Neural progenitor cell (in vitro differentiated cells): Measurements from ENCODE around the gene MYO16. TPM values are rescaled to one million over a fixed set of nuclear protein-coding genes. Genes with fewer than 3 reads are reported as not detected.

ENCODE experiments used
- DNase-seq: peaks from one replicate; pipeline ENCODE4 v3.0.0-alpha.2; 2016; ENCODE audit warnings: low spot score
- H2AFZ ChIP-seq: fragments of 200-600 bp; sonication (generic); replicated peaks from 2 replicates; pipeline ENCODE4 v1.6.1; 2016; ENCODE audit warnings: antibody characterized with exemption
- H3F3A ChIP-seq: fragments of 200-600 bp; sonication (generic); 2 replicates; pipeline ENCODE4 v1.6.1; 2016; ENCODE audit warnings: antibody characterized with exemption, low read depth
- H3K27ac ChIP-seq: fragments of 200-600 bp; sonication (generic); 2 replicates; pipeline ENCODE4 v1.5.1; 2016; ENCODE audit warnings: mild to moderate bottlenecking
- H3K27me3 ChIP-seq: fragments of 200-600 bp; sonication (generic); 2 replicates; pipeline ENCODE4 v1.6.1; 2016; ENCODE audit warnings: mild to moderate bottlenecking, moderate library complexity
- H3K36me3 ChIP-seq: fragments of 200-600 bp; sonication (generic); 2 replicates; pipeline ENCODE4 v1.5.1; 2016
- H3K4me1 ChIP-seq: fragments of 200-600 bp; sonication (generic); 2 replicates; pipeline ENCODE4 v1.6.1; 2016; ENCODE audit warnings: mixed run types
- H3K4me2 ChIP-seq: fragments of 200-600 bp; sonication (generic); 2 replicates; pipeline ENCODE4 v1.6.1; 2016
- H3K4me3 ChIP-seq: fragments of 200-600 bp; sonication (generic); 2 replicates; pipeline ENCODE4 v1.5.1; 2016
- H3K79me2 ChIP-seq: fragments of 200-600 bp; sonication (generic); 2 replicates; pipeline ENCODE4 v1.6.1; 2016; ENCODE audit warnings: low read depth
- H3K9ac ChIP-seq: fragments of 200-600 bp; sonication (generic); 2 replicates; pipeline ENCODE4 v1.6.1; 2016
- H3K9me3 ChIP-seq: fragments of 200-600 bp; sonication (generic); 2 replicates; pipeline ENCODE4 v1.5.1; 2016; ENCODE audit warnings: low read depth
- H4K20me1 ChIP-seq: fragments of 200-600 bp; sonication (generic); 2 replicates; pipeline ENCODE4 v1.6.1; 2016; ENCODE audit warnings: low read depth
- H3K27ac Mint-ChIP-seq: 3 replicates; pipeline ENCODE4 v1.8.0; 2021; ENCODE audit warnings: mixed read lengths
- H3K27me3 Mint-ChIP-seq: 2 replicates; pipeline ENCODE4 v1.8.0; 2022; ENCODE audit warnings: low read depth, mild to moderate bottlenecking, inconsistent platforms, moderate library complexity, mixed read lengths; ENCODE audit not compliant: insufficient read depth
- H3K36me3 Mint-ChIP-seq: 3 replicates; pipeline ENCODE4 v1.8.0; 2021; ENCODE audit warnings: mixed read lengths
- H3K4me1 Mint-ChIP-seq: 3 replicates; pipeline ENCODE4 v1.8.0; 2021; ENCODE audit warnings: mixed read lengths
- H3K4me3 Mint-ChIP-seq: 3 replicates; pipeline ENCODE4 v1.8.0; 2021; ENCODE audit warnings: mild to moderate bottlenecking, moderate library complexity, mixed read lengths
- H3K9me3 Mint-ChIP-seq: 3 replicates; pipeline ENCODE4 v1.8.0; 2020; ENCODE audit warnings: mixed read lengths
- EZH2 ChIP-seq: fragments of 200-600 bp; sonication (generic); IDR thresholded peaks from 2 replicates; pipeline ENCODE4 v1.6.1; 2017; ENCODE audit warnings: antibody characterized with exemption, mild to moderate bottlenecking, moderate library complexity
- EZH2phosphoT487 ChIP-seq: fragments of 200-600 bp; sonication (generic); IDR thresholded peaks from 2 replicates; pipeline ENCODE4 v1.6.1; 2017; ENCODE audit warnings: antibody characterized with exemption
- total RNA-seq: library from RNA; depleted of rRNA; stranded (reverse); fragments of >200 nt; gene quantifications from 2 replicates; pipeline ENCODE4 v1.2.3, GENCODE V29; 2015; ENCODE audit warnings: low replicate concordance
- TF ChIP-seq, protein P1 (sequence below): fragments of 200-600 bp; sonication (generic); IDR thresholded peaks from 2 replicates; pipeline ENCODE4 v1.5.1; 2017; ENCODE audit warnings: antibody characterized with exemption, mild to moderate bottlenecking

Gene MYO16
- total RNA-seq, 1 donor from 2014 or later: 0.41 TPM

DNA sequence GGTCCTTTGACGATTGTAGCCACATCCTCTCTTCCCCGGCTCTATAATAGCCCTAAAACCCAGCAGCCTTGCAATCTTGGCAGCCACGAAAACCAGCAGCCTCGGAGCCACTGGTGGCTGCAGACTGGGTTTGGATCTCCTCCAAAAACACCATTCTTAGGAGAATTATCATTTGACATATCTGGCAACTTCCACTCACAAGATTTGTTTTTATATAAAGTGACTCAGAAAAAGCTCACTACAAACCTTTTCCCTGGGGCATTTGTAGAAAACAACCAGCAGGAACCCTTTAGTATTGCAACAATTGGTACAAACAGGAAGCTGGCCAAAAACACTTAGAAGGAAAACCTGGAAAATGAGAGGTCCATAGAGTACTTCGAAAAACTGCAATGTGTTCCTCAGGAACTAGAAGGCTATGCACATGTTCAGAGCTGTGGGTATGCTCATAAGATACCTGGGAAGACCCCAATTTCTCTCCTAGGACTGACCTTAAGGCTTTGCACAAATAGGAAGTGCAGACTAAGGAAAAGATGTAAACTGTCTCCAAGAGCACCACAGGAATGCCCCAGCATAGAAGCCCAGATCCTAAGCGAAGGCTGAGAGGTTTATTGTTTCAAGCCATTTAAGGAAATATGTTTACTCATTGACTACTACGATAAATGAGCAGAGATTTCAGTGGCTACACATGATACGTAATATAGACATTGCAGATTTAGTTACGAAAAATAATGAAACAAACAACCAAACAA is 71.2 kb downstream of the MYO16 start:
- Mint-ChIP-seq H3K9me3 (peaks cover 11% of the 10 kb centered on the region), H3K27me3 (peaks cover 3% of the 10 kb centered on the region), H3K4me1 (no peaks in the 10 kb centered on the region), H3K36me3 (no peaks in the 10 kb centered on the region), H3K4me3 (no peak overlapping the region), H3K27ac (no peak overlapping the region)
- Histone ChIP-seq H3K36me3 (no peaks in the 10 kb centered on the region), H3K9me3 (no peaks in the 10 kb centered on the region), H3K27me3 (no peaks in the 10 kb centered on the region), H3K4me3 (no peak overlapping the region), H4K20me1 (no peaks in the 10 kb centered on the region), H3K79me2 (no peaks in the 10 kb centered on the region), H3F3A (no peaks in the 10 kb centered on the region), H3K27ac (no peak overlapping the region), H3K4me2 (no peak overlapping the region), H2AFZ (no peak overlapping the region), H3K9ac (no peak overlapping the region), H3K4me1 (no peaks in the 10 kb centered on the region)
- DNase-seq: no peak
- TF ChIP-seq EZH2phosphoT487: no peak

DNA sequence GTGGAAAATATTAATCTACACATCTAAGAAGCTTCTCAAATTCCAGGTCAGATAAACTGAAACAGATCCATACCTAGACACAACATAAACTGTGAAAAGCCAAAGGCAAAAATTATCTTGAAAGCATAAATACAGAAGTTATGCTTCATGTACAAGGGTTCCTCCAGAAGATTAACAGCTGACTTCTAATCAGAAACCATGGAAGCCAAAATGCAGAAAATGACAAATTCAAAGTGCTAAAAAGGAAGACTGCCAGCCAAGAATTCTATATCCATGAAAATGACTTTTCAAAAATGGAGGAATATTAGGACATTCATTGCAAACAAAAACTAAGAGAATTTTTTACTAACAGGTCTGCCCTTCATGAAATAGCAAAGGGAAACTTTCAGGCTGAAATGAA is 72.8 kb downstream of the MYO16 start:
- Histone ChIP-seq H3K4me1 (no peaks in the 10 kb centered on the region), H2AFZ (no peak overlapping the region), H3K27ac (no peak overlapping the region), H3K79me2 (no peaks in the 10 kb centered on the region), H3K4me2 (no peak overlapping the region), H3F3A (no peaks in the 10 kb centered on the region), H3K36me3 (no peaks in the 10 kb centered on the region), H3K27me3 (no peaks in the 10 kb centered on the region), H4K20me1 (no peaks in the 10 kb centered on the region), H3K4me3 (no peak overlapping the region), H3K9me3 (no peaks in the 10 kb centered on the region), H3K9ac (no peak overlapping the region)
- TF ChIP-seq EZH2 (no peak), EZH2phosphoT487 (no peak)
- TF ChIP-seq, protein P1, sequence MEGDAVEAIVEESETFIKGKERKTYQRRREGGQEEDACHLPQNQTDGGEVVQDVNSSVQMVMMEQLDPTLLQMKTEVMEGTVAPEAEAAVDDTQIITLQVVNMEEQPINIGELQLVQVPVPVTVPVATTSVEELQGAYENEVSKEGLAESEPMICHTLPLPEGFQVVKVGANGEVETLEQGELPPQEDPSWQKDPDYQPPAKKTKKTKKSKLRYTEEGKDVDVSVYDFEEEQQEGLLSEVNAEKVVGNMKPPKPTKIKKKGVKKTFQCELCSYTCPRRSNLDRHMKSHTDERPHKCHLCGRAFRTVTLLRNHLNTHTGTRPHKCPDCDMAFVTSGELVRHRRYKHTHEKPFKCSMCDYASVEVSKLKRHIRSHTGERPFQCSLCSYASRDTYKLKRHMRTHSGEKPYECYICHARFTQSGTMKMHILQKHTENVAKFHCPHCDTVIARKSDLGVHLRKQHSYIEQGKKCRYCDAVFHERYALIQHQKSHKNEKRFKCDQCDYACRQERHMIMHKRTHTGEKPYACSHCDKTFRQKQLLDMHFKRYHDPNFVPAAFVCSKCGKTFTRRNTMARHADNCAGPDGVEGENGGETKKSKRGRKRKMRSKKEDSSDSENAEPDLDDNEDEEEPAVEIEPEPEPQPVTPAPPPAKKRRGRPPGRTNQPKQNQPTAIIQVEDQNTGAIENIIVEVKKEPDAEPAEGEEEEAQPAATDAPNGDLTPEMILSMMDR: no peak
- Mint-ChIP-seq H3K27ac (no peak overlapping the region), H3K9me3 (peaks cover 11% of the 10 kb centered on the region), H3K4me3 (no peak overlapping the region), H3K4me1 (no peaks in the 10 kb centered on the region), H3K27me3 (peaks cover under 1% of the 10 kb centered on the region), H3K36me3 (no peaks in the 10 kb centered on the region)
- no peak for DNase-seq

- Histone ChIP-seq H3K4me2 (no peak overlapping the region), H3K27me3 (no peaks in the 10 kb centered on the region), H3K79me2 (no peaks in the 10 kb centered on the region), H3F3A (no peaks in the 10 kb centered on the region), H3K4me3 (no peak overlapping the region), H3K9ac (no peak overlapping the region), H3K9me3 (no peaks in the 10 kb centered on the region), H2AFZ (no peak overlapping the region), H3K27ac (no peak overlapping the region), H3K4me1 (no peaks in the 10 kb centered on the region), H4K20me1 (no peaks in the 10 kb centered on the region), H3K36me3 (no peaks in the 10 kb centered on the region)
- no peaks in the 10 kb centered on the region for H3K27me3 Mint-ChIP-seq
- no peaks in the 10 kb centered on the region for H3K4me1 Mint-ChIP-seq
- H3K36me3 Mint-ChIP-seq: no peaks in the 10 kb centered on the region
- peaks cover 11% of the 10 kb centered on the region for H3K9me3 Mint-ChIP-seq
- no peak overlapping the region for H3K27ac Mint-ChIP-seq
- no peak for TF ChIP-seq EZH2phosphoT487
- no peak for TF ChIP-seq EZH2
- TF ChIP-seq, protein P1: no peak
- H3K4me3 Mint-ChIP-seq: no peak overlapping the region
- no peak for DNase-seq
These were observed 75.6 kb downstream of the MYO16 start for GRCh38 chr13:108705031-108705430.

DNA sequence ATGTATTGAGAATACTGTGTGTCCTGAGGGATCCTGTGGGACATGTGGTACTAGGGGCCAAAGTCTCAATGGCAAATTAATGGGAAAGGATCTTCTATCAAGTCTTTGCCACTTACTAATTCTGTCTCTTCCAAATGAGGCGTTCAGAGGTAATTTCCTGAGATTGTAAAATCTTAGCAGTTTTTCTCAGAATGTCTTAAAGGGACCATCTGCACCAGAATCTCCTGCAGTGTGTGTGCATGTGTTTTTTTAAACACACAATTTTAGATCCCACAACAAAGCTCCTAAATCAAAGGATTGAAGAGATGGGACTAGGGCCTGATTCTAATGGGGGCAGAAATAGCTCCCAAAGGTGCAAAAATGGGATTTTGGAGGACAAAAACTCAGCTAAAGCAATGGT is 78.2 kb downstream of the MYO16 start:
- H3K27ac ChIP-seq: no peak overlapping the region
- H3K4me3 ChIP-seq: no peak overlapping the region
- H3K4me2 ChIP-seq: no peak overlapping the region
- no peaks in the 10 kb centered on the region for H3K4me1 ChIP-seq
- H2AFZ ChIP-seq: no peak overlapping the region
- H3K27me3 ChIP-seq: no peaks in the 10 kb centered on the region
- Mint-ChIP-seq H3K36me3 (no peaks in the 10 kb centered on the region), H3K4me3 (no peak overlapping the region), H3K27ac (no peak overlapping the region), H3K9me3 (no peaks in the 10 kb centered on the region), H3K4me1 (no peaks in the 10 kb centered on the region), H3K27me3 (no peaks in the 10 kb centered on the region)
- no peaks in the 10 kb centered on the region for H3K36me3 ChIP-seq
- no peaks in the 10 kb centered on the region for H3K79me2 ChIP-seq
- H3K9me3 ChIP-seq: no peaks in the 10 kb centered on the region
- no peaks in the 10 kb centered on the region for H4K20me1 ChIP-seq
- TF ChIP-seq EZH2phosphoT487 (no peak), EZH2 (no peak)
- TF ChIP-seq, protein P1: no peak
- H3K9ac ChIP-seq: no peak overlapping the region
- DNase-seq: no peak
- no peaks in the 10 kb centered on the region for H3F3A ChIP-seq
